Kidney epithelial cell (primary cell): ENCODE measurements around the gene PRKCQ. TPM values are rescaled to one million over a fixed set of nuclear protein-coding genes. Genes with fewer than 3 reads are reported as not detected.

Source experiments
- DNase-seq: peaks from one replicate; pipeline ENCODE4 v3.0.0-alpha.2; 2010; ENCODE audit warnings: low read depth
- H3K27me3 ChIP-seq: 2 replicates; pipeline ENCODE4 v1.6.0; 2011; ENCODE audit warnings: low read length; ENCODE audit not compliant: control insufficient read depth, insufficient read depth
- H3K36me3 ChIP-seq: 2 replicates; pipeline ENCODE4 v1.5.1; 2011; ENCODE audit warnings: low read length; ENCODE audit not compliant: control insufficient read depth, insufficient read depth
- H3K4me3 ChIP-seq: 2 replicates; pipeline ENCODE4 v1.5.1; 2011; ENCODE audit warnings: low read depth, mild to moderate bottlenecking, control low read depth, low read length
- CTCF ChIP-seq: IDR thresholded peaks from 2 replicates; pipeline ENCODE4 v1.5.1; 2011; ENCODE audit warnings: mild to moderate bottlenecking, moderate library complexity, low read length, control low read depth, inconsistent platforms; ENCODE audit not compliant: insufficient read depth, poor library complexity, severe bottlenecking
- total RNA-seq: library from RNA; depleted of rRNA; stranded (reverse); fragments of >200 nt; gene quantifications from 2 replicates; pipeline ENCODE4 v1.2.3, GENCODE V29; 2015

The PRKCQ gene
- total RNA-seq, 1 donor from 2014 or later: 8.1 TPM

GRCh38 chr10:6418613-6419216, 161.4 kb downstream of the PRKCQ start:
- Histone ChIP-seq H3K36me3 (no peaks in the 10 kb centered on the region), H3K27me3 (peaks cover 6% of the 10 kb centered on the region), H3K4me3 (no peak overlapping the region)
- DNase-seq: no peak
- TF ChIP-seq CTCF: no peak

DNA sequence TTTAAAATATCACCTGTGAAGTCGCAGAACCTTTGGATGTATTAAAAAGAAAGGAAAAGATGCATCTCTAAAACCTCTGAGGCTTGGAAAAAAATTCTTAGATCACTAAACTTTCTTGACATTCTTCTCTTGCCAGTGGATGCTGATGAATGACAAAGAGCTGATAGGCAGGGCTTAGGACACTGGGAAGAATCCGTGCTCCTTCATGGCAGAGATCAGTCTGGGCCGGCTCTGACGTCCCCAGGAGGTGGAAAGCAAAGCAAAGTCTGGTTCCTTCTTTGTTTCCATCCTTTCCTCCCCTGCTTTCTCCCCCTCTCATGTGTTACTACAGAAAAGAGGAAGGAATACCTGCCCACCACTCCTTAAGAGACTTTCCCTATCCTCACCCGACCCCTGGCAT, 161.9 kb downstream of the PRKCQ start:
- TF ChIP-seq CTCF: no peak
- no peaks in the 10 kb centered on the region for H3K36me3 ChIP-seq
- no peak for DNase-seq

DNA sequence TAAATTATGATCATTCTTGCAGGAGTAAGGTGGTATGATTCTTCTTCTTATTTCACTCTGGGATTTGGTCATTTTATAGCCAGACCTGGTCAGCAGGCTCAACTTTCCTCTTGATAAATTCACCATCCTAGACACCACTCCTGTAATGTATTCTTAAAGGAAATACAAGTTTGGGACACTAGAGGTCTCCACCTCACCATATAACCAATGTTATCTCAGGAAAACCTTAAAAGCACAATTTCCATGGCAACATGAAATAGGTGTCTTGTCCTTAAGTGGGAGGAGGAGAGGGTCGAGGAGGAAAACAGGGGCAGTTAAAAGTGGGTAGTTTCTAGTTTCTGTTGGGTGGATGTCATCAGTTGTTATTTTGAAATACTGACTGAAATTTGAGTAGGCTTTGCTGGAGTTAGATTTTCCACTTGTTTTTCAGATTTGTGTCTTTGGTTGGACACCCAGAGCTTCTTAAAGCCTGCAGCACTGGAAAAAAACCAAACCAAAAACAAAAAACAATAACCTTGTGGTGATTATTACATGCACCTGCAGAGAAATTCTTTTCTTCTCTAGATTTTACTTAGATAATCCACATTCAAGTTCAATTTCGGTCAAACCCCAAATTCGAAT, 163.1 kb downstream of the PRKCQ start:
- DNase-seq: no peak
- Histone ChIP-seq H3K4me3 (no peak overlapping the region), H3K36me3 (no peaks in the 10 kb centered on the region), H3K27me3 (peaks cover 6% of the 10 kb centered on the region)
- peak; percentile 65 for TF ChIP-seq CTCF

More for the DNA sequence above, 161.9 kb downstream of the PRKCQ start:
- peaks cover 6% of the 10 kb centered on the region for H3K27me3 ChIP-seq
- H3K4me3 ChIP-seq: no peak overlapping the region

DNA sequence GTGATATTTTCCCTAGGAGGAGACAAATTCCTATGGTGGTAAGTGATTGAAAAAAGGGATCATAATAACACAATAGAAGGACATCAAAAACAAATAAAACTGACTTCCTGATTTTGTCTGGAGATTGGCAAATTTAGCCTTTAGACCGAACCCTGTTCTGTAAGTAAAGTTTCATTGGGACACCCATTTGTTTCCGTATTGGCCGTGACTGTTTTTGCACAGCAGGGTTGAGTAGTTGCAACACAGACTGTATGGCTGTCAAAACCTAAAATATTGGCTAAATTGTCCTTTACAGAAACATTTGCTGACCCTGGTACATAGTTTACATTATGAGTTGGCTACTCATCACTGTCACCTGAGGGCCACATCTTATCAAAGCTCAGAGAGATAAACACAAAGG, 168.6 kb downstream of the PRKCQ start:
- Histone ChIP-seq H3K4me3 (no peak overlapping the region), H3K27me3 (no peaks in the 10 kb centered on the region), H3K36me3 (no peaks in the 10 kb centered on the region)
- no peak for TF ChIP-seq CTCF
- DNase-seq: no peak

DNA sequence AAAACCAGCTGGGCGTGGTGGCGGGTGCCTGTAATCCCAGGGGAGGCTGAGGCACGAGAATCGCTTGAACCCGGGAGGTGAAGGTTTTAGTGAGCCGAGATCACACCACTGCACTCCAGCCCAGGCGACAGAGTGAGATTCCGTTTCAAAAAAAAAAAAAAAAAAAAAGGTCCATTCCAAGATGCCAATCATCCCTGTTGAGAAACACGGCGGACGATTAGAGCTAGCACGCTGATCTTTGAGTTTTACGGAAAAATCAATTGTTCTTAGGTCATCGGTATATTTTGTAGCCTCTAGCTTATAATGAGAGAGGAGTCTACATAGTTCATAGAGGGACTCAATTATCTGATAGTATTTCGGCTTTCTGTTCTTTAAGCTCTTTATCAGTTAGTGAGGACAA, 169.2 kb downstream of the PRKCQ start:
- H3K4me3 ChIP-seq: no peak overlapping the region
- TF ChIP-seq CTCF: no peak
- no peak for DNase-seq

More for the DNA sequence above, 169.2 kb downstream of the PRKCQ start:
- no peaks in the 10 kb centered on the region for H3K36me3 ChIP-seq
- no peaks in the 10 kb centered on the region for H3K27me3 ChIP-seq
